ENCODE results near the gene DTNB. TPM values are rescaled to one million over a fixed set of nuclear protein-coding genes. Genes with fewer than 3 reads are reported as not detected.
"Not testable (repeated sequence)": the region's sequence is repeated elsewhere in the genome, so short reads cannot be mapped to it uniquely, and the experiment has no call there.

DTNB gene
- total RNA-seq, 4 donors from 2014 or later, result 2.2 to 7.8 (median 3.9) TPM

DNA sequence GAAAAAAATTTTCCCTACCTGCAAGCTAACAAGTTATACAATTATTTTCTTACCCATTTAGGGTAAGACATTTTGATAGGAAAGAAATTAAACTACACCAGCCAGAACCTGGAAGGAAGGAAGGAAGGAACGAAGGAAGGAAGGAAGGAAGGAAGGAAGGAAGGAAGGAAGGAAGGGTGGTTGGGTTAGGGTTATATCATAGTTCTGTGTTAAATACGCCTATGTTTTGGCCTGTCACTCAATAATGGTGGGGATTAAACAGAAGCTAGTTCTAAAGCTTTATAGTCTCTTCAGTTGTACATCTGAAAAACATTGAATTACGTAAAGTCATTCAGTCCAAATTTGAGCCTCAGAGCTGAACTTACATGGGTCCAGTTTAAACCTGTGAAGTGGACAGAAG lies 256.7 kb downstream of the DTNB start:
- in situ Hi-C loops (cut with MboI; ENCODE audit: low pct_ligation_motif_present in 1 of 4, low pct_unique_long_range_greater_than_20kb in 1 of 4, low sequenced_read_pairs in 3 of 4), result no loop called here
- H3K27me3 ChIP-seq, result no peaks in the 10 kb centered on the region
- no peak for DNase-seq
- H3K36me3 ChIP-seq, result no peaks in the 10 kb centered on the region
- H3K4me3 ChIP-seq, result no peak overlapping the region
- TF ChIP-seq, protein P1, sequence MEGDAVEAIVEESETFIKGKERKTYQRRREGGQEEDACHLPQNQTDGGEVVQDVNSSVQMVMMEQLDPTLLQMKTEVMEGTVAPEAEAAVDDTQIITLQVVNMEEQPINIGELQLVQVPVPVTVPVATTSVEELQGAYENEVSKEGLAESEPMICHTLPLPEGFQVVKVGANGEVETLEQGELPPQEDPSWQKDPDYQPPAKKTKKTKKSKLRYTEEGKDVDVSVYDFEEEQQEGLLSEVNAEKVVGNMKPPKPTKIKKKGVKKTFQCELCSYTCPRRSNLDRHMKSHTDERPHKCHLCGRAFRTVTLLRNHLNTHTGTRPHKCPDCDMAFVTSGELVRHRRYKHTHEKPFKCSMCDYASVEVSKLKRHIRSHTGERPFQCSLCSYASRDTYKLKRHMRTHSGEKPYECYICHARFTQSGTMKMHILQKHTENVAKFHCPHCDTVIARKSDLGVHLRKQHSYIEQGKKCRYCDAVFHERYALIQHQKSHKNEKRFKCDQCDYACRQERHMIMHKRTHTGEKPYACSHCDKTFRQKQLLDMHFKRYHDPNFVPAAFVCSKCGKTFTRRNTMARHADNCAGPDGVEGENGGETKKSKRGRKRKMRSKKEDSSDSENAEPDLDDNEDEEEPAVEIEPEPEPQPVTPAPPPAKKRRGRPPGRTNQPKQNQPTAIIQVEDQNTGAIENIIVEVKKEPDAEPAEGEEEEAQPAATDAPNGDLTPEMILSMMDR (IDR thresholded peaks at IDR 0.05), result no peak
- no peak for TF ChIP-seq EP300 (IDR thresholded peaks at IDR 0.05; ENCODE audit: low read depth)
- TF ChIP-seq POLR2A (IDR thresholded peaks at IDR 0.05), result no peak
- TF ChIP-seq POLR2AphosphoS5 (IDR thresholded peaks at IDR 0.05), result no peak
- H3K27ac ChIP-seq, result no peak overlapping the region
- 54 to 85% methylated on average over 2 to 3 of the region's 3 CpGs for WGBS, 2 donors (ENCODE audit: low coverage in 1 of 2)
- H3K9me3 ChIP-seq, result no peaks in the 10 kb centered on the region
- intact Hi-C loops (cut with DNase I; ENCODE audit: low total_unique reads), result no loop called here
- H3K4me1 ChIP-seq, result peaks cover 0 to 14% (median 11%) of the 10 kb centered on the region in 4 donors

DNA sequence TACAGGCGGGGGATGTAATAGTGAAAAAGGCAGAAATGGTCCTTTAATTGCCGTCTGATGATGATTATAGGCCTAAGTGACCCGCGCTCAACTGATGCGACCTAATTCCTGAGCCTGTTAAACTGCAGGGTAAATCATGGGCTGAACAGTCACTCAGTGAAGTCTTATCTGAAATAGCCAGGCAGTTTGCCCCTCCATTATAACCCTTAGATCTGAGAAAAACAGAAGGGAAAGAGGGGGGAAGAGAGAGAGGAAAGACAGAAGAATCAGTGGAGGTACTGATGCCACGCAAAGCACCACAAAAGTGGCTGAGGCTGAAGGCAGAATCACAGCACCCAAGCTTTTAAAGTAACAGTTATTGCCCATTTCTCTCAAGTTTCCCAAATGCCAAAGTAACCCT lies 258.6 kb downstream of the DTNB start:
- Histone ChIP-seq H3K36me3 (no peaks in the 10 kb centered on the region), H3K27me3 (no peaks in the 10 kb centered on the region)

DNA sequence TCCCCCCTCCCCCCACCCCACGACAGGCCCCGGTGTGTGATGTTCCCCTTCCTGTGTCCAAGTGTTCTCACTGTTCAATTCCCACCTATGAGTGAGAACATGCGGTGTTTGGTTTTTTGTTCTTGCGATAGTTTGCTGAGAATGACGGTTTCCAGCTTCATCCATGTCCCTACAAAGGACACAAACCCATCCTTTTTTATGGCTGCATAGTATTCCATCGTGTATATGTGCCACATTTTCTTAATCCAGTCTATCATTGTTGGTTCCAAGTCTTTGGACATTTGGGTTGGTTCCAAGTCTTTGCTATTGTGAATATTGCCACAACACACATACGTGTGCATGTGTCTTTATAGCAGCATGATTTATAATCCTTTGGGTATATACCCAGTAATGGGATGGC lies 260.0 kb downstream of the DTNB start:
- DNase-seq; H3K27me3 ChIP-seq; H3K27ac ChIP-seq; H3K4me1 ChIP-seq; intact Hi-C loops (cut with DNase I; ENCODE audit: low total_unique reads); in situ Hi-C loops (cut with MboI; ENCODE audit: low pct_ligation_motif_present in 1 of 4, low pct_unique_long_range_greater_than_20kb in 1 of 4, low sequenced_read_pairs in 3 of 4); H3K4me3 ChIP-seq; H3K36me3 ChIP-seq; H3K9me3 ChIP-seq: not testable (repeated sequence)
- 97 to 100% methylated on average over 2 to 7 of the region's 7 CpGs for whole genome bisulfite sequencing, 2 donors (ENCODE audit: low coverage in 1 of 2)

More for the DNA sequence above, 258.6 kb downstream of the DTNB start:
- no peak overlapping the region for H3K4me3 ChIP-seq
- intact Hi-C loops (cut with DNase I; ENCODE audit: low total_unique reads) (no loop called here), in situ Hi-C loops (cut with MboI; ENCODE audit: low pct_ligation_motif_present in 1 of 4, low pct_unique_long_range_greater_than_20kb in 1 of 4, low sequenced_read_pairs in 3 of 4) (no loop called here)
- peaks cover 0 to 3% (median under 1%) of the 10 kb centered on the region in 4 donors for H3K4me1 ChIP-seq
- no peaks in the 10 kb centered on the region for H3K9me3 ChIP-seq
- H3K27ac ChIP-seq, result no peak overlapping the region
- DNase-seq, result no peak
- TF ChIP-seq EP300 (IDR thresholded peaks at IDR 0.05; ENCODE audit: low read depth) (no peak), POLR2A (IDR thresholded peaks at IDR 0.05) (no peak), POLR2AphosphoS5 (IDR thresholded peaks at IDR 0.05) (no peak)
- TF ChIP-seq, protein P1 (IDR thresholded peaks at IDR 0.05), result no peak
- whole genome bisulfite sequencing, 2 donors (ENCODE audit: low coverage in 1 of 2), result 95 to 96% methylated on average over 6 of the region's 6 CpGs

DNA sequence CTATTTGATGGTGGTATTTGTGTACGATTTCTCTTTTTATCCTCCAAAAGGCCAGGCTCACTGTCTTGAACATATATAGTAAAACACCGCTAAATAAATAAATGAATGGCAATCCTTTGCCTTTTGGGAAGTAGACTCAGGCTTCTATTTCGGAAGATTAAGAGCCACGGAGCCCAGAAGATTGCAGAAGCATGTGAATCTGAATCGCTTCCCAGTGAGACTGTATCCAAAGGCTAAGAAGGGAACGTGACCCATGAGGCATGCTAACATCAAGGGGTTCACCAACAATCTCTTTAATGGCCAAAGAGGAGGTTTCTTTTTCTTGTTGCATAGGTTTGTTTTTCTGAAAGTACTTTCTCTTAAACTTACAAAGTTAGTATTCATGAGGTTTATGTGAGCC lies 261.6 kb downstream of the DTNB start:
- in situ Hi-C loops (cut with MboI; ENCODE audit: low pct_ligation_motif_present in 1 of 4, low pct_unique_long_range_greater_than_20kb in 1 of 4, low sequenced_read_pairs in 3 of 4), result no loop called here
- Histone ChIP-seq H3K4me3 (no peak overlapping the region), H3K27me3 (no peaks in the 10 kb centered on the region), H3K9me3 (no peaks in the 10 kb centered on the region), H3K36me3 (no peaks in the 10 kb centered on the region), H3K27ac (peak overlapping the region in 1 of 4 donors; percentile 8), H3K4me1 (peaks cover 0 to 10% (median 4%) of the 10 kb centered on the region in 4 donors)
- no peak for DNase-seq
- TF ChIP-seq EP300 (IDR thresholded peaks at IDR 0.05; ENCODE audit: low read depth) (no peak), POLR2A (IDR thresholded peaks at IDR 0.05) (no peak), POLR2AphosphoS5 (IDR thresholded peaks at IDR 0.05) (no peak)
- TF ChIP-seq, protein P1 (IDR thresholded peaks at IDR 0.05), result no peak
- 73 to 87% methylated on average over 6 of the region's 6 CpGs for WGBS, 2 donors (ENCODE audit: low coverage in 1 of 2)
- intact Hi-C loops (cut with DNase I; ENCODE audit: low total_unique reads), result no loop called here

DNA sequence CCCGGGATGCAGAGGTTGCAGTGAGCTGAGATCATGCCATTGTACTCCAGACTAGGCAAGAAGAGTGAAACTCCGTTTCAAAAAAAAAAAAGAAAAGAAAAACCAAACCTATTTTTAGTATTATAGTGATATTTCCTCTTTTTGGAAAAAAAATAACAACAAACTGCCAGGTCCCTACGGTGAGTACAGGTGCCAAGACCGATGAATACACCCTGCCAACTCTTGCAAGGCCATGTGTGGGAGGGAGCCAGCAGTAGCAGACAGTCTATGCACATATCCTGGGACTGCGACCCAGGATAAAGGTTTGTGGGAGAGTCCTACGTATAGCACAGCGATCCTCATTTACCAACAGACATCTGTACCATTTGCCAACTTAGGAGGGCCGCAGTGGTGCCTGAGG lies 262.1 kb downstream of the DTNB start:
- no peak overlapping the region for H3K4me3 ChIP-seq
- no peaks in the 10 kb centered on the region for H3K9me3 ChIP-seq
- H3K36me3 ChIP-seq, result no peaks in the 10 kb centered on the region
- TF ChIP-seq EP300 (IDR thresholded peaks at IDR 0.05; ENCODE audit: low read depth), result no peak
- no peak for TF ChIP-seq POLR2A (IDR thresholded peaks at IDR 0.05)
- TF ChIP-seq POLR2AphosphoS5 (IDR thresholded peaks at IDR 0.05), result no peak
- TF ChIP-seq, protein P1 (IDR thresholded peaks at IDR 0.05), result no peak
- intact Hi-C loops (cut with DNase I; ENCODE audit: low total_unique reads), result no loop called here
- H3K27me3 ChIP-seq, result no peaks in the 10 kb centered on the region
- in situ Hi-C loops (cut with MboI; ENCODE audit: low pct_ligation_motif_present in 1 of 4, low pct_unique_long_range_greater_than_20kb in 1 of 4, low sequenced_read_pairs in 3 of 4), result no loop called here
- DNase-seq, result no peak
- peak overlapping the region in 1 of 4 donors; percentile 8 for H3K27ac ChIP-seq
- peaks cover 0 to 10% (median 4%) of the 10 kb centered on the region in 4 donors for H3K4me1 ChIP-seq
- 80% methylated on average over 4 to 8 of the region's 8 CpGs for WGBS, 2 donors (ENCODE audit: low coverage in 1 of 2)
